ENCODE measurements around the gene NR2F1-AS1. TPM values are rescaled to one million over a fixed set of nuclear protein-coding genes. Genes with fewer than 3 reads are reported as not detected.
A peak's percentile ranks its signal among the peaks of the same experiment; 100 is the strongest.

NR2F1-AS1 gene
- total RNA-seq, 1 donor from 2014 or later: 13.6 TPM

DNA sequence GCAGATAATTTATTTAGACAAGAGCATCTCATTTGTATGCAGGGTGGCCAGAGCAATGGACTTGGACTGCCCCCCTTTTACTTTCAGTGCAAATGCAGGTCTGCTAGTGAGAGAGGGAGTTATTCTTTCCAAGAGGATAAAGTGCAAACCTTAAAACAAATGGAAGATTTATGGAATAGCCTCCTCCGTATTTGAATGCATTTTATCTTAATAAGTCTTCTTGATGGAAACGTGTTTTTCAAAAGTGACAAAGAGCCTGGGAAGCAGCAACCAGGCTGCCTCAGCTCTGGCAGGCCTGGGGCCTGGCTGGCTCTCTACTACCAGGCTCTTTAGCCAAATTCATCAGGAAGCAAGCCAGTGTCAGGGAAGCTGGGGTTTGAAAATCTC, 8.8 kb upstream of the NR2F1-AS1 start:
- Mint-ChIP-seq H3K27me3 (ENCODE audit: low read depth) (peaks cover 59% of the 10 kb centered on the region), H3K4me1 (peaks cover 50% of the 10 kb centered on the region), H3K9me3 (no peaks in the 10 kb centered on the region), H3K36me3 (peaks cover 22% of the 10 kb centered on the region), H3K27ac (no peak overlapping the region), H3K4me3 (no peak overlapping the region)
- TF ChIP-seq, protein P1, sequence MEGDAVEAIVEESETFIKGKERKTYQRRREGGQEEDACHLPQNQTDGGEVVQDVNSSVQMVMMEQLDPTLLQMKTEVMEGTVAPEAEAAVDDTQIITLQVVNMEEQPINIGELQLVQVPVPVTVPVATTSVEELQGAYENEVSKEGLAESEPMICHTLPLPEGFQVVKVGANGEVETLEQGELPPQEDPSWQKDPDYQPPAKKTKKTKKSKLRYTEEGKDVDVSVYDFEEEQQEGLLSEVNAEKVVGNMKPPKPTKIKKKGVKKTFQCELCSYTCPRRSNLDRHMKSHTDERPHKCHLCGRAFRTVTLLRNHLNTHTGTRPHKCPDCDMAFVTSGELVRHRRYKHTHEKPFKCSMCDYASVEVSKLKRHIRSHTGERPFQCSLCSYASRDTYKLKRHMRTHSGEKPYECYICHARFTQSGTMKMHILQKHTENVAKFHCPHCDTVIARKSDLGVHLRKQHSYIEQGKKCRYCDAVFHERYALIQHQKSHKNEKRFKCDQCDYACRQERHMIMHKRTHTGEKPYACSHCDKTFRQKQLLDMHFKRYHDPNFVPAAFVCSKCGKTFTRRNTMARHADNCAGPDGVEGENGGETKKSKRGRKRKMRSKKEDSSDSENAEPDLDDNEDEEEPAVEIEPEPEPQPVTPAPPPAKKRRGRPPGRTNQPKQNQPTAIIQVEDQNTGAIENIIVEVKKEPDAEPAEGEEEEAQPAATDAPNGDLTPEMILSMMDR (IDR thresholded peaks at IDR 0.05; ENCODE audit: unreplicated experiment): no peak
- no peak for DNase-seq (ENCODE audit: low spot score in 2 of 2, unreplicated experiment in 2 of 2)

- peak overlapping the region; percentile 67 for H3K4me3 Mint-ChIP-seq
- peaks cover 59% of the 10 kb centered on the region for H3K27me3 Mint-ChIP-seq (ENCODE audit: low read depth)
- TF ChIP-seq, protein P1 (IDR thresholded peaks at IDR 0.05; ENCODE audit: unreplicated experiment): no peak
- peaks cover 20% of the 10 kb centered on the region for H3K36me3 Mint-ChIP-seq
- peaks cover 50% of the 10 kb centered on the region for H3K4me1 Mint-ChIP-seq
- peak overlapping the region; percentile 59 for H3K27ac Mint-ChIP-seq
- H3K9me3 Mint-ChIP-seq: no peaks in the 10 kb centered on the region
- DNase-seq (ENCODE audit: low spot score in 2 of 2, unreplicated experiment in 2 of 2): no peak
Measured at GRCh38 chr5:93589152-93589828, 8.3 kb upstream of the NR2F1-AS1 start.

- peak overlapping the region; percentile 59 for H3K27ac Mint-ChIP-seq
- H3K27me3 Mint-ChIP-seq (ENCODE audit: low read depth): peaks cover 59% of the 10 kb centered on the region
- peak in 1 of 2 experiments; percentile 37 for DNase-seq (ENCODE audit: low spot score in 2 of 2, unreplicated experiment in 2 of 2)
Measured at GRCh38 chr5:93588352-93589151, 7.5 kb upstream of the NR2F1-AS1 start.

DNA sequence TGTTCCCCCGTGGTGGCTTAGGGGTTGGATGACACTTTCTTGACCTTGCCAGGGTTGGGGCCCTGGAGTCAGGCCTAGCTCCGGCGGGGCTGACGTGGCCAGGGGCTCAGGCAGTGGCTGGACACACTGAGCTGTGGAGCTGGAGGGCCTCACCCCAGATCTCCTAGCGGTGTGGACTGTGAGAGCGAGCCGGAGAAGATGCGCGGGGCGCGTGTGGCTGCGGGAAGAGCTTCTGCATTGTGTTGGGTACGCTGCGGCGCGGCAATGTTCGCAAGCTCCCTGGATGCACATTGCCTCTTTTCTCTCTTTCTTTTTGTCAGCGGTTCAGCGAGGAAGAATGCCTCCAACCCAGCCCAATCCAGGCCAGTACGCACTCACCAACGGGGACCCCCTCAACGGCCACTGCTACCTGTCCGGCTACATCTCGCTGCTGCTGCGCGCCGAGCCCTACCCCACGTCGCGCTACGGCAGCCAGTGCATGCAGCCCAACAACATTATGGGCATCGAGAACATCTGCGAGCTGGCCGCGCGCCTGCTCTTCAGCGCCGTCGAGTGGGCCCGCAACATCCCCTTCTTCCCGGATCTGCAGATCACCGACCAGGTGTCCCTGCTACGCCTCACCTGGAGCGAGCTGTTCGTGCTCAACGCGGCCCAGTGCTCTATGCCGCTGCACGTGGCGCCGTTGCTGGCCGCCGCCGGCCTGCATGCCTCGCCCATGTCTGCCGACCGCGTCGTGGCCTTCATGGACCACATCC, 6.8 kb upstream of the NR2F1-AS1 start:
- peak in 1 of 2 experiments; percentile 37 for DNase-seq (ENCODE audit: low spot score in 2 of 2, unreplicated experiment in 2 of 2)
- Mint-ChIP-seq H3K4me1 (peaks cover 53% of the 10 kb centered on the region), H3K9me3 (no peaks in the 10 kb centered on the region), H3K4me3 (peak overlapping the region; percentile 89), H3K27me3 (ENCODE audit: low read depth) (peaks cover 59% of the 10 kb centered on the region), H3K27ac (peak overlapping the region; percentile 15), H3K36me3 (peaks cover 8% of the 10 kb centered on the region)
- TF ChIP-seq, protein P1 (IDR thresholded peaks at IDR 0.05; ENCODE audit: unreplicated experiment): no peak

More at GRCh38 chr5:93588352-93589151, 7.5 kb upstream of the NR2F1-AS1 start:
- Mint-ChIP-seq H3K4me3 (peak overlapping the region; percentile 89), H3K9me3 (no peaks in the 10 kb centered on the region), H3K36me3 (peaks cover 13% of the 10 kb centered on the region), H3K4me1 (peaks cover 52% of the 10 kb centered on the region)
- TF ChIP-seq, protein P1 (IDR thresholded peaks at IDR 0.05; ENCODE audit: unreplicated experiment): no peak

GRCh38 chr5:93586736-93587596, 5.9 kb upstream of the NR2F1-AS1 start:
- TF ChIP-seq, protein P1 (IDR thresholded peaks at IDR 0.05; ENCODE audit: unreplicated experiment): no peak
- H3K9me3 Mint-ChIP-seq: no peaks in the 10 kb centered on the region
- H3K27ac Mint-ChIP-seq: peak overlapping the region; percentile 15
- peak overlapping the region; percentile 89 for H3K4me3 Mint-ChIP-seq
- peaks cover 7% of the 10 kb centered on the region for H3K36me3 Mint-ChIP-seq
- H3K27me3 Mint-ChIP-seq (ENCODE audit: low read depth): peaks cover 58% of the 10 kb centered on the region
- no peak for DNase-seq (ENCODE audit: low spot score in 2 of 2, unreplicated experiment in 2 of 2)
- H3K4me1 Mint-ChIP-seq: peaks cover 53% of the 10 kb centered on the region
